Stimulated activated CD4-positive, alpha-beta T cell treated with anti-CD3 and anti-CD28 coated beads, Interleukin-4, amount 100 ng/mL, for 4 hours (primary cell): ENCODE data around the gene HIVEP1.

Experiments
- DNase-seq, 2 experiments: peaks; one replicate each; pipeline ENCODE4 v3.0.0-alpha.2; 2020

The HIVEP1 gene

DNA sequence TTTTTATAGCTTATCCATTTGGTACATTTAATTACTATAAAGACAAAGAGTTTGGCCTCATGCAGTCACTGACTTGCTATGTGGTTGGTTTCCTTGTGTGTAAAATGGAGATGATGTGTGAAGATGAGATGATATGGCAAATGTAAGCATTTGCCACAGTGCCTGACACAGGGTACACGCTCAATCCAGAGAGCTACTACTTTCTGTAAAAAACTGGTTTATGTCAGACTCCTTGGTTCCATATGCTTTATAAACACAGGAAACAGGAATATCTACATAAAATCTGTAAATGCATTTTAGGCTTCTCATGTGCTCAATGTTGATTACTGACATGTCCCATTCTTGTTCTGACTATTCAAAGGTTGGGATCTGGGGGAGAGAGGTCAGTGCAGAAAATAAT is 10.4 kb downstream of the HIVEP1 start:
- no peak for DNase-seq

GRCh38 chr6:12022953-12023388 is 10.9 kb downstream of the HIVEP1 start:
- DNase-seq = no peak

GRCh38 chr6:12024216-12024615 is 12.1 kb downstream of the HIVEP1 start:
- DNase-seq = no peak

DNA sequence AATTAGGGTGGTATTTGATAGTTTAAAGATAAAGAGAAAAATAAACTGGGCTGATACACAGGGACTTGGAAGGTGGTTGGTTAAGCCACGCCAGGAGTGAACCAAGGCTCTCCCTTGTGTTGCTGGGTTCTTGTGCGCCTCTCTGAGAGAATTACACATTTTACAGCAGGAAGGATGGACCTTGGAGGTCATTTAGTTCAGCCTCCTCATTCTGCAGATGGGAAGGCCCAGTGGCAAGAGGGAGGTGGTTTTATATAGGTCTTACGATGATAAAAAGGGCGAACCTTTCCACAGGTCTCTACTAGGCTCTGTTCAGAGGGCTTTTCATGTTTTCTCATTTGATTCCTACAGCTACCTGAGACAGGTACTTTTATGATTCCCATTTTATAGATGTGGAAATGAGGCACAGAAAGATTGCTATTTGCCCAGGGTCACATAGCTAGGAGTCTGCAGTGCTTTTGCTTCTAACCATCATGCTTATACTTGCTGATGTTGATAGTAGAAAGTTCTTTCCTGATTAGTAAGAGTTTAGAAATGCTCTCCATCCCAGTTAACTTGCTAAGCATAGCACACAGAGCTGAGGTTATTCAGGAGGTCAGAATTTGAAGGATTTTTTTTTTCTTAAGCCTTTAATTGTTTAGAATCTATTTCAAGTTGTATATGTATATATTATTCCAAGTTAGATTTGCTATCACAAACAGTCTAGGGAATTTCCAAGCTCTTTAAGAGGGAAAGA is 12.8 kb downstream of the HIVEP1 start:
- no peak for DNase-seq

GRCh38 chr6:12026120-12026519 is 14.0 kb downstream of the HIVEP1 start:
- DNase-seq = no peak

- no peak for DNase-seq
Measured at GRCh38 chr6:12026833-12027232, 14.7 kb downstream of the HIVEP1 start.

- DNase-seq = no peak
Measured at GRCh38 chr6:12028213-12028612, 16.1 kb downstream of the HIVEP1 start.

DNA sequence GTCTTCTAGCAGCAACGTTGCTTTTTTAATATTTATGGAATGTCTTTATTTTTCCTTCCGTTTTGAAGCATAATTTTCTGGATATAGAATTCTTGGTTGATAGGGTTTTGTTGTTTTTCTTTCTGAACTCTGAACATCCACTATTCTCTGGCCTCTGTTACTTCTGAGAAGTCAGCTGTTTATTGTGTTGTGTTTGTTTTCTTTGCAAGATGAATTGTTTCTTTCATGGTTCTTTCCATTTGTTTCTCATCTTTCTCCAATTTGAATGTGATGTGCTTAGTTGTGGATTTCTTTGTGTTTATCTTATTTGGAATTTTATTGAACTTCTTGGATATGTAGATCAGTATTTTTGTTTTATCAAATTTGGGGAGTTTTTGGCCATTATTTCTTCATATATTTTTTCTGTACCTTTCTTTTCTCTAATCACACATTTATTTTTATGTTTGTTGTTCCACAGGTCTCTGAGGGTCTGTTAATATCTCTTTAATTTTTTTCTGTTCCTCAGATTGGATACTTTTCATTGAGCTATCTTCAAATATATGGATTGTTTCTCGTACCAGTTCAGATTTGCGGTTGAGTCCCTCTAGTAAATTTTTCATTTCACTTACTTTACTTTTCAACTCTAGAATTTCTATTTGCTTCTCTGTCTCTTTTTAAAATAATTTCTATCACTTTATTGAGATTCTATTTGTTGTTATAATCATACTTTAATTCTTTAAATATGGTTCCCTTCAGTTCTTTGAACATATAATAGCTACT is 18.0 kb downstream of the HIVEP1 start:
- no peak for DNase-seq

- DNase-seq = no peak
Measured at GRCh38 chr6:12030993-12031550, 19.0 kb downstream of the HIVEP1 start.

DNA sequence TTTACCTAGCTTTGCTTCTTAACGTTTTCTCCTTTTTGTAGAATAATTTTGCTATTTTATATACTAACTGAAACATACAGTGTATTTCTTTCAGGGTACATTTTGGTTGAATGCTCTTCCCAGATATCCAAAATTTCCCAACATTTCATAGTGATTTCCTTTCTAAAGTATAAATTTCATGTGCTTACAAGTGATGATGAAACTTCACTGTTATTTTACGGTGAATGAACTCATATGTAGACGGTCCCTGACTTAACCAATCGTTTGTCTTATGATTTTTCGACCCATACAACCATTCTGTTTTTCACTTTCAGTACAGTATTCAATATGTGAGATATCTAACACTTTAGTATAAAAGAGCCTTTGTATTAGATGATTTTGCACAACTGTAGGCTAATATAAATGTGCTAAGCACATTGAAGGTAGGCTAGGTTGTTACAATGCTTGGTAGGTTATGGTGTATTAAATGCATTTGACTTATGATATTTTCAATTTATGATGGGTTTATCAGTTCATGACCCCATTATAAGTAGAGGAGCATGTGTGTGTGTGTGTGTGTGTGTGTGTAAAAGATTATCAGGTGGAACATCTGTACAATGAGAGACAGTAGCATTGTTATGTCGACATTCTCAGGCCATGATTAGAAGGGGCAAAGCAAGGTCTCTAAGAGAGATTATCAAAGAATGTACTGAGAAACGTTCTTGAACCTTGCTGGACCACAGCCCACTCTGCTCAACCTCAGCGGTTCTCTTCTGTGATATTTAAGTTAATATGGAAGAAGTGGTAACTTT is 20.9 kb downstream of the HIVEP1 start:
- DNase-seq = no peak

- no peak for DNase-seq
Measured at GRCh38 chr6:12033770-12034169, 21.7 kb downstream of the HIVEP1 start.

- no peak for DNase-seq
Measured at GRCh38 chr6:12034349-12034748, 22.2 kb downstream of the HIVEP1 start.

GRCh38 chr6:12034837-12035236 is 22.7 kb downstream of the HIVEP1 start:
- no peak for DNase-seq

GRCh38 chr6:12036766-12037165 is 24.7 kb downstream of the HIVEP1 start:
- DNase-seq = no peak

GRCh38 chr6:12037798-12038197 is 25.7 kb downstream of the HIVEP1 start:
- no peak for DNase-seq

- DNase-seq = no peak
Measured at GRCh38 chr6:12039540-12040459, 27.7 kb downstream of the HIVEP1 start.

- no peak for DNase-seq
Measured at GRCh38 chr6:12047304-12047703, 35.2 kb downstream of the HIVEP1 start.

- DNase-seq = no peak
Measured at GRCh38 chr6:12047792-12048432, 35.8 kb downstream of the HIVEP1 start.

DNA sequence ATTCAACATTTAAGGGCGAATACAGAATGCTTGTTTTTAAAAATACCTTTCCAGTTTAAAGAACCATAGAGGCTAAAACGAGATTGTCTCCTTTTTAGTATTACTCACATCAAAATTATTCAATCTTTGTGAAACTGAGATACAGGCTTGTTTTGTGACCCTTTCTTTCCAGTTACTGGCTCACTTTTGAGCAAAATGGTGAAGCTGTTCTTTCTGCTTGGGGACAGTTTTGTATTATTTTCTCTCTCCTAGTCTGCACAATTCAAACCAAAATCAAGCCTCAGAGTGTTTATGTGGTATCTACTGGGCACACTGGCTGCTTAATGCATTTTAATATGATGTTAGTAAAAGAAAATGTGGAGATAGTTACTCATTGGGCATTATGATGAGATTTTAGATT is 36.5 kb downstream of the HIVEP1 start:
- no peak for DNase-seq

DNA sequence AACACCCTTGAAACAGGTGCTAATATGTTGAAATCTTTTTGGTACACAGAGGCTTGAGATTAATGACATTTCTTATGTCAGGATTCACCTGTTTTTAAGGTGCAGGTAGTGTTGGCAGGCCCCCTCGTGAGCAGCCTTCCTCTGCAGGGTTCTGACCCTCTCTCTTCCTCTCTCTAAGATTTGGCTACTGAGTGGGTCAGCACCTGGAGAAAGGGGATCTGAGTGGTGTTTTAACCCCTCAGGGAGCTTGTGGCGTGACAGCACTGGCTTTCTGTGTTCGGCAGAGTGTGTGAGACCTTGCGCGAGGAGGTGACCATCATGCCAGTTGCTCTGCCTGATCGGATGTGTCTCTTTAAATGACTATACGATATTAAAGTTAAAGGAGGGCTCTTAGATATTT is 37.1 kb downstream of the HIVEP1 start:
- DNase-seq = no peak

DNA sequence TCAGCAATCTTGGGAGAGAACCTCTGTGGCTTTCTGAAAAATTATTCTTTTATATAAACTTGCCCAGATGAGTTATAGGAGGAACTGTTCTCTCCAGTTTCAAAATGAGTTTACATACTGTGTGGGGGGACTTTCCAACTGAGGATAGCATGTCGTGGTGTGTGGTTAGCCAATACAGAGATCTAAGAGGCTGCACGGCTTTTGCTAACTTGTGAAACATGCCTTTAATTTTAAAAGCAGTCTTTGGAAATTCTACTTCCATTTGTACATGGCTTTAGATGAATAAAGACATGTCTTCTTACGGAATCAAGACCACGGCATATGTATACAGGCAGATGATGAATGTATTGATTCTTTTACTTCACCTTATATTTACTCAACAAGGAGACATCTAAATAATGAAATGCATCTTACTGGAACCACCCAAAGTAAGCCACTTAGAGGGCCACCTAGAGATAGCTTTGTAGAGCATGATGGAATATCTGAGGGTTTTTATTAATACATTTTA is 39.8 kb downstream of the HIVEP1 start:
- DNase-seq = peak in 1 of 2 experiments; percentile 57
